ENCODE results near the gene BEST4. TPM values are rescaled to one million over a fixed set of nuclear protein-coding genes. Genes with fewer than 3 reads are reported as not detected.

The BEST4 gene
- total RNA-seq, 1 donor from 2014 or later, result not detected

- TF ChIP-seq CTCF (IDR thresholded peaks at IDR 0.05; ENCODE audit: insufficient read depth, low read length, severe bottlenecking), result no peak
- FAIRE-seq (no peak), DNase-seq (ENCODE audit: low read depth) (no peak)
- Histone ChIP-seq H3K4me3 (ENCODE audit: low read depth, low read length) (no peak overlapping the region), H3K36me3 (ENCODE audit: control insufficient read depth, insufficient read depth, low read length) (peaks cover 33% of the 10 kb centered on the region), H3K27me3 (ENCODE audit: control insufficient read depth, insufficient read depth, low read length) (no peaks in the 10 kb centered on the region)
Measured at GRCh38 chr1:44803312-44804095, 15.5 kb upstream of the BEST4 start.

- TF ChIP-seq CTCF (IDR thresholded peaks at IDR 0.05; ENCODE audit: insufficient read depth, low read length, severe bottlenecking), result no peak
- DNase-seq (ENCODE audit: low read depth) (no peak), FAIRE-seq (no peak)
- no peak overlapping the region for H3K4me3 ChIP-seq (ENCODE audit: low read depth, low read length)
- no peaks in the 10 kb centered on the region for H3K27me3 ChIP-seq (ENCODE audit: control insufficient read depth, insufficient read depth, low read length)
- H3K36me3 ChIP-seq (ENCODE audit: control insufficient read depth, insufficient read depth, low read length), result peaks cover 33% of the 10 kb centered on the region
Measured at GRCh38 chr1:44803062-44803311, 15.0 kb upstream of the BEST4 start.

GRCh38 chr1:44802306-44803061 lies 14.5 kb upstream of the BEST4 start:
- FAIRE-seq (no peak), DNase-seq (ENCODE audit: low read depth) (no peak)
- no peak for TF ChIP-seq CTCF (IDR thresholded peaks at IDR 0.05; ENCODE audit: insufficient read depth, low read length, severe bottlenecking)
- Histone ChIP-seq H3K4me3 (ENCODE audit: low read depth, low read length) (peak overlapping the region; percentile 85), H3K27me3 (ENCODE audit: control insufficient read depth, insufficient read depth, low read length) (no peaks in the 10 kb centered on the region), H3K36me3 (ENCODE audit: control insufficient read depth, insufficient read depth, low read length) (peaks cover 33% of the 10 kb centered on the region)

GRCh38 chr1:44801491-44802305 lies 13.7 kb upstream of the BEST4 start:
- TF ChIP-seq CTCF (IDR thresholded peaks at IDR 0.05; ENCODE audit: insufficient read depth, low read length, severe bottlenecking), result no peak
- Histone ChIP-seq H3K36me3 (ENCODE audit: control insufficient read depth, insufficient read depth, low read length) (peaks cover 33% of the 10 kb centered on the region), H3K27me3 (ENCODE audit: control insufficient read depth, insufficient read depth, low read length) (no peaks in the 10 kb centered on the region), H3K4me3 (ENCODE audit: low read depth, low read length) (peak overlapping the region; percentile 85)
- peak; percentile 49 for DNase-seq (ENCODE audit: low read depth)
- FAIRE-seq, result peak; percentile 80

- no peaks in the 10 kb centered on the region for H3K27me3 ChIP-seq (ENCODE audit: control insufficient read depth, insufficient read depth, low read length)
- TF ChIP-seq CTCF (IDR thresholded peaks at IDR 0.05; ENCODE audit: insufficient read depth, low read length, severe bottlenecking), result peak; percentile 94
- DNase-seq (ENCODE audit: low read depth) (peak; percentile 89), FAIRE-seq (no peak)
- peak within 1 kb of the TSS; percentile 85 for H3K4me3 ChIP-seq (ENCODE audit: low read depth, low read length)
- H3K36me3 ChIP-seq (ENCODE audit: control insufficient read depth, insufficient read depth, low read length), result peaks cover 23% of the 10 kb centered on the region
Measured at GRCh38 chr1:44799770-44800584, 12.0 kb upstream of the BEST4 start, which contains the start of gene PLK3. PLK3 (plus strand) TSS chr1:44800377; CDS start chr1:44800464, 87 bp downstream.
